Fibroblast of skin of left quadriceps (primary cell): Measurements from ENCODE around the gene TCF12.
"Not testable (repeated sequence)": the region's sequence is repeated elsewhere in the genome, so short reads cannot be mapped to it uniquely, and the experiment has no call there.

Source experiments
- DNase-seq, 2 experiments: peaks; one replicate each; pipeline ENCODE4 v3.0.0-alpha.2; 2013; ENCODE audit warnings: low read depth in 2 of 2

Gene TCF12

DNA sequence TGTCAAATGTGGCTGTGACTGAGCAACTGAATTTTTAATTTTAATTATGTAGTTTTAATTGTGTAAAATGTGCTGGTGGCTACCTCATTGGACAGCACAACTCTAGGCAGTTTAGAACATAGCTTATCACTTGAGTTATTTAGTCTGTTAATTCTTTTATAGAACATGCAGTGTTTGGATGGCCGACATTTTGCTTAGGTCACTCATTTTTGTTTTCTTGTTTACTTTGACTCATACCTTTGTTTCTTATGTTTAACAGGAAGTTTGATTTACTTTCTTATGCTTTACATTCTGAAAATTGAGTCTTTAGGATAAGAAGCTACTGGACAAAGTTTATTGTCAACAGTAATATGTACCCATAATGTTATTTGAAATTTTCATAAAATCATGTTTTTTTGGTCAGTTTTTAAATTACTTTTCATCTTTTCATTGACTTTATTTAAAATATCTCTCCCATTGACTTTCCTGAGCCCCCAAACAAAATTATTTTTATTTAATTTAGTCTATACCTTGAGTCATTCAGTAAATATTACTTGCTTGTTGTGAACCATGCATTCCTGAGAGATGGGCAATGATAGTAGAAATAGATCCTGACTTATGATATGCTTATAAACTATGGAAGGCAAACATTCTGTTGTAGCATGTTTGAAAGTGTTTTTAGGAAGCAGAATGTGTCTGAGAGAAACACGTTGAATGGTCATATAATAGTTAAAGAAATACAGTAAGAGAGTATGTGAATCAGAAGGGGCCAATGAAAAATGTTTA lies 60.6 kb downstream of the TCF12 start:
- DNase-seq, result no peak

DNA sequence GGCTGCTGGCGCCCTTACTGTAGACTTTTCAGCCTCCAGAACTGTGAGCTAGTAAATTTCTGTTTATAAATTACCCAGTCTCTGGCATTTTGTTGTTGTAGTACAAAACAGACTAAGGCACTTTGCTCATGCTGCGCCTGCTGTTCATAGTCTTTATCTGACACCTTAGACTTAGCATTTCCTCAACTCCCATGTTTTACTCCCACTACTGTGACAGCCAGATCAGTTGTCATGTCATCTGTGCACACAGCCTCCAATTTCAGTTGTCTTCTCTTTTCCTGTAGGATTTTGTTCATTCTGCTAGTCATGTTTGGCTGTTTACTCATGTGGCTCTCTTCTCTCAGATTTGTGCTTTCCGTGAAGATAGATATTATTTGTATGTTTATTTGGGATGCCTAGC lies 62.0 kb downstream of the TCF12 start:
- DNase-seq, result no peak

DNA sequence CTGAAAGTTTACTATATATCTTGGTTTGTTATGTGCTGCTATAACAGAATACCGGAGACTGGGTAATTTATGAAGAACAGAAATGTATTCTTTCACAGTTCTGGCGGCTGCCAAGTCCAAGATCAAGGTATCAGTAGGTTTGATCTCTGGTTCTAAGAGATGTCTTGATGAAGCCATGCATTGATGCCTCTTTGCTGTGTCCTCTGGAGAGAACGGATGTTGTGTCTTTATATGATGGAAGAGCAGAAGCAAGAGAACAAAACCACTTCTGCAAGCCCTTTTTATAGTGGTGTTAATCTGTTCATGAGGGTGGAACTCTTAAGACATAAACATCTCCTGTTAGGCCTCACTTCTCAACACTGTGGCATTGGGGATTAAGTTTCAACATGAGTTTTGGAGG lies 62.7 kb downstream of the TCF12 start:
- DNase-seq, result no peak

DNA sequence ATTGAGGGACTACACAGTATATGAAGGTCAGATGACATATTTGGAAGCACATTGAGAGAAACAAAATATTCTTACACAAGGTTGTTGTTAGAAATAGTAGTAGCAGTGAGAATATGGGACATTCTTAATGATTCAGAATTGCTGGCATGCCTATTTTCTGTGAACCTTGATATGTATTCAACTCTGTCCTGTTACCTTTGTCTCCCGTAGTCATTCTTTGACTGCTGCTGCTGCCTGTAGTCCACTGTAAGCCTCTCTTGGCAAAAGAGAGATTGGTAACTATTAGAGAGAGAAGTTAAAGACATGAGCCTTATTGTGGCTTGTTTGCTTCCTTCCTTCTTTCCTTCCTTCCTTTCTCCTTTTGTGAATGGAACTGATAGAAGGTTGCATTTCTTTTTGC lies 64.5 kb downstream of the TCF12 start:
- DNase-seq, result no peak

DNA sequence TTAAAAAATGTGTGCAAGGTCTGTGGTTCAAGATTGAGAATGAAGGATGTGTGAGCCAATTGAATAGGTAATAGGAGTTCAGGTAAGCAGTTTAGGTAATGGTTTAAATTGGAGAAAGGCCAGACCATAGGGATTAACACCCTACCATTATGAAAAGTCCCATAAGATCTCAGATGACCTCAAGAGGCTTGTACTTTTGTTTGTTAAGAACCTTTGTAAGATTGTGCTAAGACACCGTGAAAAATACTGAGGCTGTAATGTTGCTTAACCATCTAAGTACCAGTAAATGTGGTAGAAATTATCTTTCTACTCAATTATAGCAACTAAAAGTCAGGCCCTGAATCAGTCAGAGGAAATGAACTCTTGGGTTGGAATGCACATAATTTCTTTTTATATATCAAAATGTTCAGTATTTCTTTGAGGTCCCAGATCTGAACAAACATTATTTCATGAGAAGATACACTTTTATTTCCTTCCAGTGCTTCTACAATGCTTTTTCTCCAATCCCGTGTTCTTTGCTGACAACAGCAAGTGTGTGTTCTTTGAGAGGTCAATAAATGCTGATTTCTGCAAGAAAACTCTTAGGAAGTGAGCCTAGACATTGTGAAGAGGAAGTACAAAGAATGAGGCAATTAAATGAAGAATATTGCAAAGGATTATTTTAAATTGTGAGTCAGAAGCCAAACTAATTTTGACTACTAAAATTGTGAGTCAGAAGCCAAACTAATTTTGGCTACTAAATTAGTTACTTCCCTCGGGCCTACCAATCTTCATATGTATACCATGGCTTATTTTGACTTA lies 66.4 kb downstream of the TCF12 start:
- DNase-seq, result peak; percentile 51 to 52

DNA sequence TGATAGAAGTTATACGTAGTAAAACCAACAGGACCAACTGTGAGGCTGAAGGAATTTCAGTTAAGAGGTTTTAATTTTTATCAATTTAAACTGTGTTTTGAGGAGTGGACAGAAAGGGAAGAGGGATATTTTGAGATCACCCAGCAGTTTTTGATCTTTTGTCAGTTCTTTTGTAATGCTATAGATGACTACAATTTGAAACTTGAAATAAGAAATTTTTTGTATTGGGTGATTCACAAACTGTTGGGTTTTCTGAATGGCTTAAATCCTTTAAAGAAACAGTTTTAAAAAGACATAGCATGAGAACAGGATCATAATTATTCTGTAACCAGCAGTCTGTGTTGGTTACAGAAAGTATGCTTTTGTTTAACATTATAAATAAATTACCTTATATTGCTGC lies 67.4 kb downstream of the TCF12 start:
- no peak for DNase-seq

DNA sequence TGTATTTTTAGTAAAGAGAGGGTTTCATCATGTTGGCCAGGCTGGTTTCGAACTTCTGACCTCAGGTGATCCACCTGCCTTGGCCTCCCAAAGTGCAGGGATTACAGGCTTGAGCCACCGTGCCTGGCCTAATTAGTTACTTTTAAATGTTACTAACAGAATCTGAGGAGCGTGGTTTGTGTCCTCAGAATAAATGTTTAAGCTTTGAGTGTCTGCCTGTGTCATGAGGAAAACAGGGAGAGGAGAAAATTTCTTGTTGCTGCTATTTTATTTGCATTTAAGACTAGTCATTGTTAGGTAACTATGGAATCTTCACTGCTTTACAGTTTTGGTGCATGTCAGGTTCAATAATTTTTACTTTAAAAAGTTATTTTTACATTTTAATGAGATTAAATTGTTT lies 68.8 kb downstream of the TCF12 start:
- DNase-seq, result no peak

DNA sequence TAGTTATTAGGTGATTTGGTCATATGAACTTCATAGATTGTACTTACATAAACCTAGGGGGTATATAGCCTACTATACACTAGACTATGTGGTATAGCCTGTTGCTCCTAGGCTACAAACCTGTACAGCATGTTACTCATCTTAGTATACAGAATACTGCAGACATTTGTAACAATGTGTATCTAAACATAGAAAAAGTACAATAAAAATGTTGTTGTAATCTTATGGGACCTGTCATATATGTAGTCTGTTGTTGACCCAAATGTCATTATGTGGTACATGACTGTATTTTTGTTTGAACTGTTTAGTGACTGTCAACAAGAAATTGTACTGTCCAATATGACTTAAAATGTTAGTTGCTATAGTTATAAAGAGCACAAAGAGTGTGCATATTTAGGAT lies 69.8 kb downstream of the TCF12 start:
- DNase-seq, result no peak

DNA sequence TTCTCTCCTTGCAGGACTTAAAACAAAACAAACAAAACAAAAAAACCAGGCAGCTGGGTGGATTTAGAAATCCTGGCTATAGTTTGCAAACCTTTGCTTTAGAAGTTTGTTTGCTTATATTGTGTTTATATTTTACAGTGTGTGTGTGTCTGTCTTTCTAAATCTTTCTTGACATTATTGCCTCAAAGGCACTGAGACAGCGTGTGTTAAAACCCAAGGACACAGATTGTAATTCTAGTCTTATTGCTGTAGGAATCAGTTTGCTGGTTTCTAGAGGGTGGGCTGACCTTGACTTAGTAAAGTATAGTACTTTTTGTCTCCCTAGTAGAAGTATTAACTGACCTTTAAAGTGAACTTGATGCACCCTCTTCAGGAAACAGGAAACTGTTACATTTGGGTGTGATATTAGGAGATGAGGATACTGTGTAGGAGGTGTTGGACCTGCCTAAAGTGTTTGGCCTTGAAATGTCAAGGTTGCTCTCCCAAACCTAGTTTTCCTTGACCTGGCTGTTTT lies 71.0 kb downstream of the TCF12 start:
- DNase-seq, result no peak

DNA sequence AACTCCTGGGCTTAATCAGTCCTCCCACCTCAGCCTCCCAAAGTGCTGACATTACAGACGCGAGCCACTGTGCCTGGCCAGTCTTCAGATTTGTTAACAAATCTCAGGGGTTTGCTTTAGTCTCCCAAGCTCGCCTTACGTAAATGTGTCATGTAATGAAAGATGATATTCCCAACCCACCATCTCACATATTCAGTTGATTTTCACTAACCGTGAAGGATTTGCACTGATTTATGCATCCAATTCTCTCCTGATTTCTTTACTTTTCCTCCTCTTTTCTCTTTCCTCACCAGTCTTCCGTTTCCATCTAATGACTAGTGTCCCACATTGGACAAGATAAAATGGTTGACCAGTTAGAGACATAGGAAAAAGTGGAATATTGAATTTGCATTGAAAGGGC lies 72.6 kb downstream of the TCF12 start:
- no peak for DNase-seq

DNA sequence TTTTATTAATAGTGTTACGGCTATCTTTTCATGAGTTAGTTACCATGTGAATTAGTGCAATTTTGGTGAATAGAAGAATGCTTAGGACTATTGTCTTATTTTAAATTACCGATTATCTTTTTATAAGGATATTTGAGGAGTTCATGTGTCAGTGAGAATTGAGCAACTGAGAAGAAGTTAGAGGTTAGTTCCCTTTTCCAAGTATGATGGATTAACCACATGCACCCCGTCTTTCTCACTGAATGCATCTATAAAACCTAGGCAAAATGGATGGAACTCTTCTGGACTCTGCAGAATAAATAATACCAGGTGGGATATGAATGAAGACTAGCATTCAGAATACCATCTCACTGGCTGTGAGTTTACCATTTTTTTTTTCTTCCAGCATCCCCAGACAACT lies 74.3 kb downstream of the TCF12 start:
- no peak for DNase-seq

DNA sequence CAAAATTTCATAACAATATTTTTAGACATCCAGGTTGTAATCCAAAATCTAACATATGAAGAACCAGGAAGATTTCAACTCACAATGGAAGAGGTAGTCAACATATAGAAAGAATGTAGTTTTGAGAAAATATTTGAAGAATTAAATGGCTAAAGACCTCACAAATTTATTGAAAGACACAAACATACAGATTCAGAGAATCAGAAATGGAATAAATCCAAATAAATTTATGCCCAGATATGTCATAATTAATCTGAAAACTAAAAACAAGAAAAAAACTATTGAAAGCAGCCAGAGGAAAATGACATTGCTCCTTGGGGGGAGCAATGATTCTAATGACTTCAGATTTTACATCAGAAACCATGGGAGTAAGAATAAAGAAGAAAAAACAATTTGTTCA lies 75.8 kb downstream of the TCF12 start:
- DNase-seq, result no peak

DNA sequence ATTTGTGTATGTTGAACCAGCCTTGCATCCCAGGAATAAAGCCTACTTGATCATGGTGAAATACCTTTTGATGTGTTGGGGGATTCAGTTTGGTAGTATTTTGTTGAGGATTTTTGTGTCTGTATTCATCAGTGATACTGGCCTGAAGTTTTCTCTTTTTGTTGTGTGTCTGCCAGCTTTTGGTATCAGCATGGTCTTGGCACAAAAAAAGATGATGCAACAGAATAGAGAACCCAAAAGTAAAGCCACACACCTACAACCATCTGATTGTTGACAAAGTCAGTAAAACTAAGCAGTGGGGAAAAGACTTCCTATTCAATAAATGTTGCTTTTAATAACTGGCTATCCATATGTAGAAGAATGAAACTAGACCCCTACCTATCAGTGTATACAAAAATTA lies 77.6 kb downstream of the TCF12 start:
- no peak for DNase-seq

DNA sequence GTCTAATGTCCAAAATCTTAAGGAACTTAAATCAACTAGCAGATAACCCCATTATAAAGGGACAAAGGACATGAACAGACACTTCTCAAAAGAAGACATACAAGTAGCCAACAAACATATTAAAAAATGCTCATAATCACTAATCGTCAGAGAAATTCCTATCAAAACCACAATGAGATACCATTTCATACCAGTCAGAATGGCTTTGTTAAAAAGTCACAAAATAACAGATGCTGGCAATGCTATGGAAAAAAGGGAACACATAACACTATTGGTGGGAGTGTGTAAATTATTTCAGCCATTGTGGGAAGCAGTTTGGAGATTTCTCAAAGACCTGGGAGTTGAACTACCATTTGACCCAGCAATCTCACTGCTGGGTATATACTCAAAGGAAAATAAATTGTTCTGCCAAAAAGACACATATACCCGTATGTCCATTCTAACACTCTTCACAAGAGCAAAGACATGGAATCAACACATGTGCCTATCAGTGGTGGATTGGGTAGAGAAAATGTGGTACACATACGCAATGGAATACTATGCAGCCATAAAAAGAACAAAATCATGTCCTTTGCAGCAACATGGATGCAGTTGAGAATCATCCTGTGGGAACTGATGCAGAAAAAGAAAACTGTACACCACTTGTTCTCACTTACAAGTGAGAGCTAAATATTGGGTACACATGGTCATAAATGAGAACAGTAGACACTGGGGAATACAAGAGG lies 78.5 kb downstream of the TCF12 start:
- no peak for DNase-seq

DNA sequence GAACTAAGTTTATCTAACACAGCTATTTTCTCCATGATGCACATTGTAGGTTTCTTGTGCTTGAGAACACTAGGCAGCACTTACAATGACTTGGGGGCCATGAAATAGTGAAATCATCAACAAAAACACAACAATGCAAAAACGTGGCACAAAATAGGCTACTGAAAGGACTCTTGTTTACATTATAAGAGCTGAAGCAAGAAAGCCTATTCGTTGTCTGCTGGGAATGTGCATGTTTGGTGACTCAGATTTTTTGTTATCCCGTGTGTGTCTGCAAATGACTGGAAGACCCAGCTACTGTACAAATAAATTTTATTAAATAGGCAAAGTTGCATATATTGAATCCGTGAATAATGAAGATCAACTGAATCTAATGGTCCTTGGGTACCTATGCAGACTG lies 85.0 kb downstream of the TCF12 start:
- peak; percentile 23 to 36 for DNase-seq

DNA sequence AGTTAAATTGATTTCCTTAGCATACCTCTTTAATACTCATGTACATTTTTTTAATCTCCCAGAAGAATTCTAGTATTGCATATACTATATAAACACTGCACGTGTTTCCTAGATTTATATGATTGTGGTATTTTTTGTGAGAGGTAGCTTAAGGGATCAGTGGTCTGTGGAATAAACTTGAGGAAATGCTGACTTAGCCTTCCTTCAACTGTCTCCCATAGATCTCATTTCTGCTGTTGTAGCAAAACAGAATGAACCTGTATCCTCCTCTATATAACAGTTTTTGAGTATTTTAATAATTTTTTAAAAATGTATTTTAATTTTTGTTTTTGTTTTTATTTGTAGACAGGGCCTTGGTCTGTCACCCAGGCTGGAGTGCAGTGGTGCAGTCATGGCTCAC lies 86.8 kb downstream of the TCF12 start:
- DNase-seq, result no peak

DNA sequence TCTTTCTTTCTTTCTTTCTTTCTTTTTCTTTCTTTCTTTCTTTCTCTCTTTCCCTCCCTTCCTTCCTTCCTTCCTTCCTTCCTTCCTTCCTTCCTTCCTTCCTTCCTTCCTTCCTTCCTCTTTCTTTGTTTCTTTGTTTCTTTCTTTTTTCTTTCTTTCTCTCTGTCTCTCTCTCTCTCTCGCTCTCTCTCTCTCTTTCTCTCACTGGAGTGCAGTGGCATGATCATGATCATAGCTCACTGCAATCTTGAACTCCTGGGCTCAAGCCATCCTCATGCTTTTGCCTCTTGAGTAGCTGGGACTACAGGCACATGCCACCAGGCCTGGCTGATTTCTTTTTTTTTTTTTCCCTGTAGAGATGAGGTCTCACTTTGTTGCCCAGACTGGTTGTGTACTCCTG lies 89.4 kb downstream of the TCF12 start:
- not testable (repeated sequence) for DNase-seq

DNA sequence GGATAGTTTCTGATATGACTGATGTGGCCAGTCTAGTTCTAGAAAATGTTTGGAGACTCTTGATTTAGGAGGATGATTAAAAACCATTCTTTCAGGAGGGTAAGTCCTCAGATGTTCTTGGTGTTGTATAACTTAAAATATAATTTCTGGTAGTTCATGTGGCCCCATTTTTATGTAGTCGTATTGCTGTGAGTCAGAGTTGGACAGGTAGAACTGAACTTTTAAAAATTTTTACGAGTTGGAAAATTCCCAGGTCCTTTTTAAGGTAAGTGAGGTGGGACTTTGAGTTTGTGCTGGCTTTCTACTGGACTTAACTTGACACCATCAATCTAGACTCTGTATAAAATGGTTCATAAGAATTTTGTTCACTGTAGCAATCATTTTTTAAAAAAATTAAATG lies 92.3 kb downstream of the TCF12 start:
- DNase-seq, result no peak

DNA sequence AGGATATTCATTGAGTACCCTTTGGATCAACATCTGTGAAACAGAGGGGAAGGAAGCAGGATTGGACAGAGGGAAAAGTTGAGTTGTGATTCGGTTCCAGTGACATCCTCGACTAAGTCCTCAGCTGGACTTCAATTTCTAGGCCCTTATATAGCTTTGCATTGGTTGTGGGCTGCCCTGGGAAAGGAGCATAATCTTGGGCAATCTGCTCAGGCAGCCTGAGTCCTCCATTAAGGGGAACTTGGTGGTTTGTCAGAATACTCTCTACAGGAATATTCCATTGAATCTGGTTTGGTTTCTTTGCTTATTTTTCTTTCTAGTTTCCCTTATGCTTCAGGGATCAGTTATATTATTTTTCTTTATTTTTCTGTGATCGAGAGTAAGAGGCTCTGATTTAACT lies 94.1 kb downstream of the TCF12 start:
- no peak for DNase-seq

DNA sequence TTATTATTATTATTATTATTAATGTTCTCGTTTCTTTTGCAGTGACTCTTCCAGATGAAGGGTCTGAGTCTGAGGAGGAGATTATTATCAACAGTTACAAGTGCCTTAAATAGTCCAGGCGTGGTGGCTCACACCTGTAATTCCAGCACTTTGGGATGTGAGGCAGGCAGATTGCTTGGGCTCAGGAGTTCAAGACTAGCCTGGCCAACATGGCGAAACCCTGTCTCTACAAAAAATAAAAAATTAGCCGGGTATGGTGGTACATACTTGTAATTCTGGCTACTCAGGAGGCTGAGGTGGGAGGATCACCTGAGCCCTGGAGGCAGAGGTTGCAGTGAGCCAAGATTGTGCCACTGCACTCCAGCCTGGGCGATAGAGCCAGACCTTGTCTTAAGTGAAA lies 96.5 kb downstream of the TCF12 start:
- DNase-seq, result not testable (repeated sequence)

DNA sequence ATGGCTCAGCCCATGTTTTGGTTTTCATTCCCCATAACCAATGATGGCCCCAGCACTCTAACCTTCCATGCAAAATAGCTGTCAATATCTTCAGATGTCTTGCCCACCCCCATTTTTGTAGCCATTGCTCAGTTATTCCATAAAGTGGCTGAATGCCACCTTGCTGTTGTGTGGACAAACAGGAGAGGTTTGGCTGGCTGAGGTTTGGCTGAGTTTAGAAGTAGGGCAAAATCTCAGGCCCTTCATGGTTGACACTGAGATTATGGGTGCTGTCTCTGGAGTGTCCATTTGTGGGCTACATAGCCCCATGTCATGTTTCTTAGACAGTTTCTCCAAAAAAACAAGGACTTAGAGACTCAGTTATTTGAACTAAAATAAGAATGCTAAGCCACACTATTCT lies 96.9 kb downstream of the TCF12 start:
- no peak for DNase-seq

DNA sequence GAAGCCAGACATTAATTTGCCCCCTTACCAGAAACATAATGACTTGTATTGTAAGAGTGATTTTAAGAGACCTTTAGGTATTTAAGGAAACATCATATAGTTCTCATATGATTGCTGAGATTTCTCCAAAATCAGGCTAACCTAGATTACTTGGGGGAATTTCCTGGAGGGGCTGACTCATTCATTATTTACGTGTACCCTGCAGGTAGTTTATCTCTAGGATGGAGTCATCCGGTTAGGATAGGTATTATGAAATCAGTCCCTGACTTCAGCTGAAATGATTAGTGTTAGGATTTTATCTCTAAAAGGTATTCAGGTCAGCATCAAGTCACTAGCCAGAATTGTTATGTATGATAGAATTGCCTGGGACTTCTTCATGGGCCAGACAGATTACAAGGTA lies 97.5 kb downstream of the TCF12 start:
- DNase-seq, result no peak

DNA sequence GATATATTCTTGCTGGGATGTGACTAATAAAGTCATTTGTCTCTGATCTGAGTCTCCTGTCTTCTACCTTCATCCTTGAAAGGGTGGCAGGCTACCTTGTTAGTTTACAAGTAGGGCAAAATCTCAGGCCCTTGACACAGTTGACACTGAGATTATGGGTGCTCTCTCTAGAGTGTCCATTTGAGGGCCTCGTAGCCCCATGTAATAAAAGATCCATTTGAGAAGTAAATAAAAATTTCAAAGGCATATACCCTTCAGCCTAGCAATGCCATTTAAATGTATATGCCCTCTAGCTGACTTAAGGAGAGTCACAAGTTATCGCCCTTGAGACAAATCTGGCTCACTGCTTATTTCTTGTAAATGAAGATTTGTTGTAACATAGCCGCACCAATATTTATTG lies 98.6 kb downstream of the TCF12 start:
- no peak for DNase-seq
